SJCRH30 (cell line): Measurements from ENCODE around the gene SP9. TPM values are rescaled to one million over a fixed set of nuclear protein-coding genes. Genes with fewer than 3 reads are reported as not detected.
"Not testable (repeated sequence)": the region's sequence is repeated elsewhere in the genome, so short reads cannot be mapped to it uniquely, and the experiment has no call there.

ENCODE experiments used
- DNase-seq, 2 experiments: peaks; one replicate each; pipeline ENCODE4 v3.0.0-alpha.2; 2015 to 2020
- H3K27ac ChIP-seq: fragments of 250-450 bp; sonication (Bioruptor Pico); 2 replicates; pipeline ENCODE4 v1.5.1; 2020; ENCODE audit warnings: mild to moderate bottlenecking, moderate library complexity
- H3K27me3 ChIP-seq: fragments of 250-450 bp; sonication (Bioruptor Pico); 2 replicates; pipeline ENCODE4 v1.5.1; 2020; ENCODE audit warnings: mild to moderate bottlenecking, moderate library complexity
- H3K36me3 ChIP-seq: fragments of 250-450 bp; sonication (Bioruptor Pico); 2 replicates; pipeline ENCODE4 v1.5.1; 2020; ENCODE audit warnings: mild to moderate bottlenecking, moderate library complexity
- H3K4me1 ChIP-seq: fragments of 250-450 bp; sonication (Bioruptor Pico); 2 replicates; pipeline ENCODE4 v1.5.1; 2020; ENCODE audit warnings: mild to moderate bottlenecking, moderate library complexity
- H3K4me3 ChIP-seq: fragments of 250-450 bp; sonication (Bioruptor Pico); 2 replicates; pipeline ENCODE4 v1.5.1; 2020; ENCODE audit warnings: mild to moderate bottlenecking, moderate library complexity
- H3K9me3 ChIP-seq: fragments of 250-450 bp; sonication (Bioruptor Pico); replicated peaks from 2 replicates; pipeline ENCODE4 v1.5.1; 2020; ENCODE audit warnings: mild to moderate bottlenecking, moderate library complexity
- total RNA-seq: library from RNA; depleted of rRNA; stranded (reverse); fragments of >200 nt; shearing (Covaris generic); gene quantifications from 2 replicates; pipeline ENCODE4 v1.2.3, GENCODE V29; 2014; rRNA removed

SP9 gene
- total RNA-seq, 1 experiment from 2014 or later, result 4.1 TPM

- Histone ChIP-seq H3K27ac (no peak overlapping the region), H3K4me1 (no peaks in the 10 kb centered on the region), H3K36me3 (peaks cover 9% of the 10 kb centered on the region; the same call in 1 of the 2 replicates), H3K27me3 (no peaks in the 10 kb centered on the region), H3K4me3 (no peak overlapping the region), H3K9me3 (no peaks in the 10 kb centered on the region)
- DNase-seq, result no peak
Measured at GRCh38 chr2:174350593-174351181, 15.9 kb downstream of the SP9 start.

GRCh38 chr2:174353004-174353403, 18.2 kb downstream of the SP9 start:
- Histone ChIP-seq H3K27me3 (no peaks in the 10 kb centered on the region), H3K9me3 (no peaks in the 10 kb centered on the region), H3K27ac (no peak overlapping the region), H3K4me3 (no peak overlapping the region), H3K36me3 (peaks cover 9% of the 10 kb centered on the region; the same call in 1 of the 2 replicates), H3K4me1 (no peaks in the 10 kb centered on the region)
- DNase-seq, result no peak

DNA sequence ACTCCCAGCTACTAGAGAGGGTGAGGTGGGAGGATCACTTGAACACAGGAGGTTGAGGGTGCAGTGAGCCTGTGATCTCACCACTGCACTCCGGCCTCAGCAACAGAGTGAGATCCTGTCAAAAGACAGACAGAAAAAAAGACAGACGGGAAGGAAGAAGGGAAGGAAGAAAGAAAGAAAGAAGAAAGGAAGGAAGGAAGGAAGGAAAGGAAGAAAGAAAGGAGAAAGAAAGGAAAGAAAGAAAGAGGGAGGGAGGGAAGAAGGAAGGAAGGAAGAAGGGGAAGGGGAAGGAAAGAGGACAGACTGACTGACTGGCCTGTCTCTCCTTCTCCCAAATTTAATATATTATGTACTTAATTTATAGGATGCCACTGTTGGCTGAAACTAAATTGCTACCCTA, 21.6 kb downstream of the SP9 start:
- Histone ChIP-seq H3K9me3 (no peaks in the 10 kb centered on the region), H3K36me3 (peaks cover 4% of the 10 kb centered on the region; the same call in 1 of the 2 replicates)
- no peak for DNase-seq

GRCh38 chr2:174359663-174360062, 24.9 kb downstream of the SP9 start:
- H3K36me3 ChIP-seq, DNase-seq, H3K4me1 ChIP-seq: not testable (repeated sequence)

More for the DNA sequence above, 21.6 kb downstream of the SP9 start:
- Histone ChIP-seq H3K27me3 (no peaks in the 10 kb centered on the region), H3K4me3 (no peak overlapping the region), H3K27ac (no peak overlapping the region), H3K4me1 (no peaks in the 10 kb centered on the region)

DNA sequence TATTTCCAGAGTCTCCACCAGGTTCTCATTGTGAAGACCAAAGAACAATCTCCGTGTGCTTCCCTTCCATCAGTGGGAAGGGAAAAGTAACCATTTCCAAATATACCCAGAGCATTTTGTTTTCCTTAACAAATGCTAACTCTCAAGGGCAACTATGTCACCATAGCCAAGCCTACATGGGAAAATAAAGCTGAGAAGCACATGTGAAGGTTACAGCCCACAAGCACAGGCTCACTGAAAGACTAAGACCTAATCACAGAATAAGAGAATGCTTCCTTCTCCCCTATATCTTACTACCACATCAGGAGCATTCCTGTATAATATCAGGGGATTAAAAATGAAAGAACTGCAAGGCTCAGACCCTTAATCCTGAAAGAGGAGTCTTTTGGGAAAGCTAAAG, 28.2 kb downstream of the SP9 start:
- Histone ChIP-seq H3K27ac (no peak overlapping the region), H3K9me3 (no peaks in the 10 kb centered on the region; the same call in 1 of the 2 replicates), H3K36me3 (peaks cover 10% of the 10 kb centered on the region), H3K4me3 (no peak overlapping the region), H3K27me3 (no peaks in the 10 kb centered on the region), H3K4me1 (no peaks in the 10 kb centered on the region)
- DNase-seq, result no peak

More at GRCh38 chr2:174359663-174360062, 24.9 kb downstream of the SP9 start:
- not testable (repeated sequence) for H3K4me3 ChIP-seq, H3K9me3 ChIP-seq, H3K27ac ChIP-seq, H3K27me3 ChIP-seq

GRCh38 chr2:174363492-174364225, 28.9 kb downstream of the SP9 start:
- not testable (repeated sequence) for H3K27ac ChIP-seq, H3K4me3 ChIP-seq, H3K4me1 ChIP-seq, H3K9me3 ChIP-seq, DNase-seq, H3K27me3 ChIP-seq
- peaks cover 16% of the 10 kb centered on the region for H3K36me3 ChIP-seq

GRCh38 chr2:174364628-174365027, 29.9 kb downstream of the SP9 start:
- H3K27ac ChIP-seq, result no peak overlapping the region
- no peaks in the 10 kb centered on the region for H3K4me1 ChIP-seq
- H3K27me3 ChIP-seq, result no peaks in the 10 kb centered on the region
- peaks cover 17% of the 10 kb centered on the region for H3K36me3 ChIP-seq
- no peaks in the 10 kb centered on the region; the same call in 1 of the 2 replicates for H3K9me3 ChIP-seq
- H3K4me3 ChIP-seq, result no peak overlapping the region
- DNase-seq, result no peak

GRCh38 chr2:174365571-174365970, 30.8 kb downstream of the SP9 start:
- DNase-seq, result no peak
- no peaks in the 10 kb centered on the region for H3K4me1 ChIP-seq
- H3K27ac ChIP-seq, result no peak overlapping the region
- H3K36me3 ChIP-seq, result peaks cover 20% of the 10 kb centered on the region
- H3K27me3 ChIP-seq, result no peaks in the 10 kb centered on the region
- no peaks in the 10 kb centered on the region; the same call in 1 of the 2 replicates for H3K9me3 ChIP-seq
- no peak overlapping the region for H3K4me3 ChIP-seq

GRCh38 chr2:174368691-174369090, 33.9 kb downstream of the SP9 start:
- Histone ChIP-seq H3K27ac (no peak overlapping the region), H3K4me1 (no peaks in the 10 kb centered on the region), H3K4me3 (no peak overlapping the region), H3K36me3 (peaks cover 20% of the 10 kb centered on the region), H3K9me3 (no peaks in the 10 kb centered on the region), H3K27me3 (no peaks in the 10 kb centered on the region)
- no peak for DNase-seq

DNA sequence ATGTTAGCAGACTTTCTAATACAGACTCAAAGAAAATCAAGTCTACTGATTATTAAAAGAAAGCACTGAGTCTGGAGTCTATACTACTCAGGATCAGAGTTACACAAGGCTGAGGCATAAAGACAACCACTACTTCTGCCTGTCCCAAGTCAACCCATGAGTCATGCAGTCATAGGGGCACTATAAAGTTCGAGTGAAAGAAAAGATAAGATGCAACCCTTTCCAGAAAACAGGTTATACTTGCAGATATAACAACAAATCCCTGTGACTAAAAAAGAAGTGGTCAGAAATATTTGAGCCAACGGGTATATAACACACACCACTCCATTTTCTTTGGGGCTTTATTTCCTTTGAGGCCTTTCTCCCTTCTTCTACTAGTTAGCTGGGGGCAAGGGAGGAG, 42.2 kb downstream of the SP9 start:
- Histone ChIP-seq H3K27ac (no peak overlapping the region), H3K4me1 (no peaks in the 10 kb centered on the region; the same call in 1 of the 2 replicates), H3K4me3 (no peak overlapping the region), H3K9me3 (no peaks in the 10 kb centered on the region), H3K27me3 (no peaks in the 10 kb centered on the region), H3K36me3 (peaks cover 45% of the 10 kb centered on the region)
- DNase-seq, result no peak

DNA sequence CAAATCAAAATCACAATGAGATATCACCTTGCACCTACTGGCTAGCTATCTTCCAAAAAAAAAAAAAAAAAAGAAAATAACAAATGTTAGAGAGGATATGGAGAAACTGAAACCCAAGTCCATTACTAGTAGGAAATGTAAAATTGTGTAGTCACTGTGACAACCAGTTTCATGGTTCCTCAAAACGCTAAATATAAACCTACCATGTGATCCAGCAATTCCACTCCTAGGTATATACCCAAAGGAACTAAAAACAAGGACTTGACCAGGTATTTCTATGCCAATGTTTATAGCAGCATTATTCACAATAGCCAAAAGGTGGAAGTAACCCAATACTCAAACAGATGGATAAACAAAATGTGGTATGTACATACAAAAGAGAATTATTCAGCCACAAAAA, 49.0 kb downstream of the SP9 start:
- H3K9me3 ChIP-seq, result no peaks in the 10 kb centered on the region
- H3K27ac ChIP-seq, result no peak overlapping the region
- H3K4me3 ChIP-seq, result no peak overlapping the region
- H3K36me3 ChIP-seq, result peaks cover 43% of the 10 kb centered on the region
- DNase-seq, result no peak
- H3K4me1 ChIP-seq, result no peaks in the 10 kb centered on the region; the same call in 1 of the 2 replicates
- H3K27me3 ChIP-seq, result no peaks in the 10 kb centered on the region

- H3K36me3 ChIP-seq, result peaks cover 34% of the 10 kb centered on the region
- DNase-seq, result no peak
Measured at GRCh38 chr2:174385201-174385600, 50.4 kb downstream of the SP9 start.

More at GRCh38 chr2:174385201-174385600, 50.4 kb downstream of the SP9 start:
- H3K27me3 ChIP-seq, result no peaks in the 10 kb centered on the region
- H3K4me1 ChIP-seq, result no peaks in the 10 kb centered on the region; the same call in 1 of the 2 replicates
- no peak overlapping the region for H3K4me3 ChIP-seq
- no peaks in the 10 kb centered on the region for H3K9me3 ChIP-seq
- H3K27ac ChIP-seq, result no peak overlapping the region

Other genes starting within 250 kb of the SP9 start
- 213 and 231 TPM in 2 replicates for gene OLA1, start 86.4 kb upstream of the SP9 start, total RNA-seq
- 14.4 and 15.2 TPM in 2 replicates for gene SCRN3, start 60.8 kb downstream of the SP9 start, total RNA-seq
- 13.5 and 14.1 TPM in 2 replicates for gene GPR155, start 152.1 kb downstream of the SP9 start, total RNA-seq